GM18498 (cell line): ENCODE measurements around the gene STK32B.
"Not testable (repeated sequence)": the region's sequence is repeated elsewhere in the genome, so short reads cannot be mapped to it uniquely, and the experiment has no call there.

Source experiments
- ATAC-seq: cut with Tn5 transposase; IDR thresholded peaks from one replicate; pipeline ENCODE4 v1.9.1; 2021; ENCODE audit warnings: mild to moderate bottlenecking, moderate library complexity; ENCODE audit not compliant: unreplicated experiment

The STK32B gene

DNA sequence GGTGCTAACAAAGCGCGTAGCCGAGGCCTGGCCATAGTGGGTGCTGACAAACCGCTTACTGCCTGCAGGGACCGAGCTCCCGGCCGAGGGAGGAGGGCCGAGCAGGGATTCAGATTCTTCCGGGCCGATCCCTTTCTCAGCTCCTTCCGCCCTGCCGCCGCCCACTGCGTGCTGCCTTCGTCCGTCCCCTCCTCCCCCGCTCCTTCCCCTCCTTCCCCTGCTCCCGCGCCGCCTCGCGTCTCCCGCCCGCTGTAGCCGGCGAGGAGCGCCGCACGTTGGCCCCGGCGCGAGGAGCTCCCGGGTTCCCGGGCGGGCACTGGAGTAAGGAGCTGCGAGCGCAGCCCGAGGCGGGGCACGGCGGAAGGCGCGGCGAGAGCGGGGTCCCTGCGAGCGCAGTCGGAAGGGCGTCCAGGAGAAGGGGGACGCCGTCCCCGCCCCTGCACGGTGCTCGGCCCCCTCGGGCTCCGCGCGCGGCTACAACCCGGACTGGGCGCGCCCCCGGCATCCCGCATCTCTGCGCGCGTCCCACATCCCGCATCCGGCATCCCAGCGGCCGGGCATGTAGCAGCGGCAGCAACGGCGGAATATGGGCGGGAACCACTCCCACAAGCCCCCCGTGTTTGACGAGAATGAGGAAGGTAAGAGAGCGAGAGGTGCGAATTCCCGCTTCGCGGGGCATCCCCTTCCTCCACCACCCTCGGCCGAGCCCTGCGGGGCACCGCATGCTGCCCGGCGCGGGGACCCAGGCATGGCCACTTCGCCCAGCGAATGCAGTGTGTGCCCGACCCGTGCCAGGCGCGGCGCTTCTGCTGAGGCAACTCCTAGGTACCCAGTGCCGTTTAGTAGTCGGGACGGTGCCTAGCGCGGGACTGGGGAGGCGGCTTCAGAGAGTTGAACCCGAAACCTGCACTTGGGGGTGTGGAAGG is at the start of gene STK32B:
Gene STK32B (plus strand): TSS at position 203 of the 926 bp plus-strand sequence.
- ATAC-seq = peak; percentile 57

DNA sequence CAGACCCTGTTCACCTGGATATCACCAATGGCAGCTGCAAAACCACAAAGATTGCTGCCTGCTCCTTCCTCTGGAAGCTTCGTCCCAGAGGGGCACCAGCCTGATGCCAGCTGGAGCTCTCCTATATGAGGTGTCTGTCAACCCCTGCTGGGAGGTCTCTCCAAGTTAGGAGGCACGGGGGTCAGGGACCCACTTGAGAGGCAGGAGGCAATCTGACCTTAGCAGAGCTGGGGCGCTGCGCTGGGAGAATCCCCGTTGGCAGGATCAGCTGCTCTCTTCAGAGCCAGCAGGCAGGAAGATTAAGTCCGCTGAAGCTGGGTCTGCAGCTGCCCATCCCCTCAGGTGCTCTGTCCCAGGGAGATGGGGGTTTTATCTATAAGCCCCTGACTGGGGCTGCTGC is 49.6 kb upstream of the STK32B start:
- not testable (repeated sequence) for ATAC-seq

DNA sequence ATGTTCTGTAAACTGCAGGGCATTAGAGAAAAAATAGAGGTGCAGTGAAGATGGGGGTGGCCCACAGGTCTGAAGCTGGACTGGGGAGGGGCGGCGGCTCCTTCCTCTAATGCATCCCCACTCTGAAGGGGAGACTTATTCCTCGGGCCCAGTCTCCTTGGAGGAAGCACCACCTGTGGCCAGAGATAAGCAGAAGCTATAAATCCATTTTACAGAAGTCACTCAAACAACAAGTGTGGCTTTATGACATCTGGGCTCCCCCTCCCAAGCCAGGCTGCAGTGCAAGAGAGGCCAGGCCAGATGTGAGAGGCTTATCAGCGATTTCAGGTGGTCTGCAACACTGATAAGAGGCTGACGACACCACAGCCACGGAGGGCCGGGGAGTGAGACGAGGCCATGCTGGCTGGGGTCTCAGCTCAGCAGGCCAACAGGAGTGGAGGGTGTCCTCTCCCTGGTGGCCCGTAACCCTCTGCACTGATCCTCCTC is 47.9 kb upstream of the STK32B start:
- ATAC-seq = no peak

DNA sequence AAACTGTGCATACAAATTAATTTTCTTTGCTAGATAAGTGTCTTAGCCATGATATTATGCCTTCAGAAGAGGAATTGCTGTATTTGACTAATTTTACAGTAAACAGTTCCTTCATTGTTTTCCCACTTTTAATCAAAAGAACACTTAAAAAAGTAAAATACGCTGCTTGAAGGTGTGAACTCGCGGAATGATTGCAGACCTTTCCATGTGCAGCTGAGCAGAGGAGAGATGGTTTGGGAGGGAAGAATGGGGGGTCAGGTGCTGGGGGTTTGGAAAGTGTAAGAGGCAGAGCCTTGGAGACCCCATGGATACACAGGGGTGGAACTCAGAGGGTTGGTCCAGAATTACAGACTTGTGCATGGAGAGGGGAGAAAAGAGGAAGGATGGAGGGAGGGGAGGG is 47.4 kb upstream of the STK32B start:
- ATAC-seq = no peak

DNA sequence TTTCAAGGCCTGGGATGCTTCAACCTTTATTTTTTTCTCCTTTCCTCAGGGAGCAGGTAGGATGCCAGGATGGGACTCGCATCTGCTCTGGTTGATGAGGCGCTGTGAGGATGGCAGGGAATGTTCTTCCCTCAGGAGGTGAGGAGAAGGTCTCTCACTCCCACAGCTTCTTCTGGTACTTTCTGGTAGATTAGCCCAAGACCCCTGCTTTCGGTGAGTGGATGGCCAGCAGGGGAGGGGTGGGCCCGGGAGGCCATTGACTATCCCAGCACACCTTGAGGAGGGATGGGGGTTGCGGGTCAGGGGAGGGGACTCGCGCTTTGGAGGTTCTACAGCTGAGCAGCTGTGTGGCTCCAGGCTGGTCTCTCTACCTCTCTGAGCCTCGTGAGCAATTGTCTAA is 46.8 kb upstream of the STK32B start:
- ATAC-seq = no peak

DNA sequence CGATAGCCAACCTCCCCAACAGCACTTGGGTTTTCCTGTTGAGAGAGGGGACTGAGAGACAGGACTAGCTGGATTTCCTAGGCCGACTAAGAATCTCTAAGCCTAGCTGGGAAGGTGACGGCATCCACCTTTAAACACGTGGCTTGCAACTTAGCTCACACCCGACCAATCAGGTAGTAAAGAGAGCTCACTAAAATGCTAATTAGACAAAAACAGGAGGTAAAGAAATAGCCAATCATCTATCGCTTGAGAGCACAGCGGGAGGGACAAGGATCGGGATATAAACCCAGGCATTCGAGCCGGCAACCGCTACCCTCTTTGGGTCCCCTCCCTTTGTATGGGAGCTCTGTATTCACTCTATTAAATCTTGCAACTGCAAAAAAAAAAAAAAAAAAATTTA is 44.3 kb upstream of the STK32B start:
- ATAC-seq = not testable (repeated sequence)

DNA sequence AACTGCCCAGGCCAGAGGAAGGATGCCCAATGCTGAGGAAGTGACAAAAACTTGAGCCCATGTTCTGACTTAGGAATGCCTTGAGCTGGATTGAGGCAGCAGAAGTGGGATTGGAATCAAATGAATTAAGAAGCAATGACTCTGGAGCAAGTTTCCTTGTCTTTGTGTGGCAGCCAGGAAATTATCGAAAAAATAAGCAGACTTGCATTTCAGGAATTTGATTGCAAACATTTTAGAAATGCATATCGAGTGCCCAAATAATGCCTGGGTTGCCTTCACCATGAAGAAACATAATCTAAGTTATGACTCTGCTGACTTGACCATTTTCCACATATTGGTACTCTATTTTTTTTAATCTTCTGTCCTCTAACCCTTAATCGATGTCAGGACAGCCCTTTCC is 41.5 kb upstream of the STK32B start:
- no peak for ATAC-seq

DNA sequence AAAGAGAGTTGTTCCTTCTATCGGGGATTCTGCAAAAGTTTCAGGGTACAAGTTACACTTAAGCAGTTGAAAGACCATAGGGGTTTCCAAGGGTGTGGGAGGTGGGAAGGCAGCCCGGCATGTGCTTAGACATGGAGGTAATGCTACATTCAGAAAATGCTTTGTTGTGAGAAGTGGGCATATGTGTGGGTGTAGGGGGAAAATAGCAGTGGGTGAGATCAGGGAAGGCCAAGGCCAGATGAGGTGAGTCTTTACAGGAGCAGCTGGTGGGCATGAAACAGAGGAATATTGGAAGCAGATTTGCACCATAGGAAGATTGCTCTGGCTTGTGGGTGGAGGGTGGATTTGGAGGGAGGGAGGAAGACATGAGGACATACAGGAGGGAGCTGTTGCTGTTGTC is 40.3 kb upstream of the STK32B start:
- ATAC-seq = no peak

DNA sequence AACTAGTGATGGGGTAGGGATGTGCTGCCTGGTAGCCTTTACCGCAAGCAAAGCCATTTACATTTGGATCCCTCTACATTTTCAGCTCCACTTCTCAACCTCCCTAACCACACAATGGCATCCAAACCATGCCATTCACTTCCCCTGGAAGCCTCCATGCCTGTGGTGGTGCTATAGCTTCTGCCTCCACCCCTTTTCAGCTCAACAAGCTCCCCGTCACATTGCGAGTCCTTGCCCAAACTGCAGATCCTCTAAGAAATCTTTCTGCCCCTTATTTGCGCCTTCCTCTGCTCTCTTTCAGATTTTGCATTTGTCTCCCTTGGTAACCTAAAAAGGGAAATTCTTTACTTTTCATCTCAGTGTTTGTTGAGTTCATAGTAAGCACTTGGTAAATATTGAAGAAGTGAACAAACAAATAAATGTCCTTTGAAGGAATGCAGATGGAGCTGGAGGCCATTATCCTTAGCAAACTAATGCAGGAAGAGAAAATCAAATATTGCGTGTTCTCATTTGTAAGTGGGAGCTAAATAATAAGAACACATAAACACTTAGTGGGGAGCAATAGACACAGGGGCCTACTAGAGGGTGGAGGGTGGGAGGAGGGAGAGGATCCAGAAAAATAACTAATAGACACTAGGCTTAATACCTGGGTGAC is 38.9 kb upstream of the STK32B start:
- ATAC-seq = no peak

DNA sequence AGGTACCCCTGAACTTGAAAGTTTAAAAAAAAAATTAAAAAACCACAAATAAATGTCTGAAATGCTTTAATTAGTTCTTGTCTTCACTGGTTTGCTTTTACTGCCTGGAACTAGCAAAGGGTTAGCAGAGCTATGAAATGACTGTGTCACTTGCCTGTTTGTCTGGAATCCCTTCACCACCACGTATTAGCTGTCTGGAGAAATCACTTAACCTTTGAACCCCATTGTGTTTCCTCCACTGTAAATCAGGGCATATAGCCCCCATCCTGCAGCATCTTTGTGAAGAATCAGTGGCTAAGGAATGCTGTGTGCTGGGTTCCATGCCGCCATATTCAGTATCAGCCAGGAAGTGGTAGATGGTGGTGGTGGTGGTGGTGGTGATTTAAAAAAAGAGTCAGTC is 38.3 kb upstream of the STK32B start:
- no peak for ATAC-seq

DNA sequence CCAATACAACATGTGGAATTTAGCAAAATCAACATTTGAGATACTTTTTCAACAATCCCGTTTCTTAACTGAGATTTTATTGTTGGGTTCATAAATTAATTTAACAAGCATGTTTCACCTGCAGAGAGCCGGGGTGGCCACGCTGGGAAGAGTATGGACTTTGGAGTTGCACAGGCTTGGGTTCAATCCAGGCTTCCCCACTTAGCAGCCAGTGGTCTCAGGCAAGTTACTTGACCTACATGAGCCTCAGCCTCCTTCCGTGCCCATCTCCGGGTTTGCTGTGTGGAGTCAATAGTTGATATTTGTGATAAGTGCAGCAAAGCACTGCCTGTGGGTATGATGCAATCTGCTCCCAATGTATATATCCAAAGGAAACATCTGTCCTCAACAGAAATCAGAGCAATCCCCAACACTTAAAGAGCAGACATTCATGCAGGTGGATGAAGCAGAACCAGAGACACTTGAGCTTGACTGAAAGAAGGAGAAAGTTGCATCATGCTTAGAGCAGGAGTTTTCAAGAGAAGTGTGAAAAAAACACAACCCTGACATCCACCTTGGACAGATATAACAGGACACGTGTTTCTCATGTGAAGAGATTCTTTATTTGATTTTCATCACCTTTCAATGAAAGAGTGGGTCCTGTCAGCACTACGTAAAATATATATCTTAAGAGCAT is 37.1 kb upstream of the STK32B start:
- ATAC-seq = no peak

DNA sequence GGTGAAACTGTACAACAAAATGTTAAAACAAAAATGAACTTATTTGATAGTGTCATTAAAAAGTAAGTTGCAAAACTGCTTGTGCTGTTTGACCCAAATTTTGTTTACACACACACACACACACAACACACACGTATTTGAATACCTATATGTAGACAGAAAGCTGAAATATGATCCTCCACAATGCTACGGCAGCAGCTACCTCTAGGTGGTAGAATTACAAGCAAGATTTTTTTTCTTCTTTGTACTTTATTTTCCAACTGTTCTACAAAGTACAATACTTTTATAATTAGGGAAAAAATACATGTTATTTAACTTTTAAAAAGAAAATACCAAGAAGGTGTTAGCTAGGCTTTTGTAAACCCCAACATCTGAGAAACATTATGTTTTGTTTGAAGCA is 33.2 kb upstream of the STK32B start:
- no peak for ATAC-seq

DNA sequence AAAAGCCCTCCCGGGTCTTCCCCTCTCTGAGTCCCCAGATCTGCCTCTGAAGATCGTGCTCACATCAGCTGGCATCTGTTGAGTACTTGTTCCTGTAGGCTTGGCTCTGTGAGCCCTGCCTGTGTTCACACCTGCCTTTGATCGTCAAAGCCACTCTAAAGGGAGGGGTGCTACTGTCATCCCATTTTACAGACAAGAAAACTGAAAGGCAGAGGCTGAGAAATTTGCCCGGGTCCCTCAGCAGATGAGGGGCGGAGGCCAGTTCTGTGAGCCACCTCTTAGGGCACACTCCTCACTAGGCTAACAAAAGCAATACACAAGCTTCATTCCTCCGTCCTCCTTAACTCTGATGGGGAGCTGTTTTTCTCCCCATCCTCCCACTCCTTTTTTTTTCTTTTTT is 32.7 kb upstream of the STK32B start:
- ATAC-seq = no peak

DNA sequence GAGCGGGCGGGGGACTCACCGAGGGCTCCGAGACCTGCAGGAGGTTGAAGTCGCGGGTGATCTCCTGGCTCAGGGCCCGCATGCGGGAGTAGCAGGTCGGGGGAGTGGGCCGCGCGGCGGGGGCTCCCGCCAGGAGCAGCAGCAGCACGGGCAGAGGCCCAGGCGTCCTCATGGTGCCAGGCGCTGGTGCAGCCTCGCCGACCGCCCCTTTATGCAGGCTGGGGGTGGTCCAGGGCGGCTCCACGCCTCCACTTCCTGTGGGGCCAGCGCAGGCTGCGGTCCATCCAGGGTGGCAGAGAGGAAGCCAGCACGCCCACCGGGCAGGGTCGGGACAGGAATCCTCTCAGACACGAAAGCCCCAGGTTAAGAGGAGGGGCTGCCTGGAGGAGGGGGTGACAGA is 32.0 kb upstream of the STK32B start, which contains the start of gene CYTL1:
Gene CYTL1 (minus strand): TSS at position 185 of the 400 bp plus-strand sequence. CDS start 13 bp downstream, at position 172.
- no peak for ATAC-seq

DNA sequence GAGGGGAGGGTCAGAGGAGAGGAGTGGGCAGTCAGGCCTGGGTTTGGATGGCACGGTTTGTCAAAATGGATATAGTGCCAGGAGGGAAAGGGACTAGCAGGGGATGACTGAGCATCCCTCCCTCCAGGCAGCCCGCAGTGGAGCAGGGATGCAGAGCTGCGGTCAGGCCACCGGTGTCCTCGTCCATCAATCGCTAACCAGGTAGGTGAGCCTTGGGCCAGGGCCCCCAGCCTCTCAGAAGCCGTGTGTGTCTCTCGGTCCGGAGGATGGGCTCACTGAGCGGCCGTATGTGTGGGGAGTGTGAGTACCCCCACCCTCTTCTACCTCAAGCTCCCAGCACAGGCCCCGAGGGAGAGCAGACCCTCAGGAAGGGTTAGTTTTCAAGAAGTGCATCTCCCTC is 31.5 kb upstream of the STK32B start:
- no peak for ATAC-seq

DNA sequence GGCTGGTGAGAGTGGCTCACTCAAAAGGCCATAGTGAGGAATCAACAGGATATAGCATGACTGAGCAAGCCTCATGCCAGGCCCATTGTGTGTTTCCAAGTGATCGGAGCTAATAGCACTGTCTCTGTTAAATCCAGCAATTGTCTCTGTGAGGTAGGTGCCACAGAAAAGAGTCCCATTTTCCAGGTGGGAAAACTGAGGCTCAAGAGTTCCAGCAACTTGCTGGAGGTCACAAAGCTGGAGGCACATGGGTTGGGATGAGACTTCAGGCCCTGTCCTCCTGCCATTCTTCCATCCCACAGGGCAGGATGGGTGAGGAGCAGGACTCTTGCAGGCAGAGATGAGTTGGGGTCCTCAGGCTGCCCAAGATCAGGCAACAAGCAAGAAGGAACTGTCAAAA is 30.9 kb upstream of the STK32B start:
- ATAC-seq = no peak

DNA sequence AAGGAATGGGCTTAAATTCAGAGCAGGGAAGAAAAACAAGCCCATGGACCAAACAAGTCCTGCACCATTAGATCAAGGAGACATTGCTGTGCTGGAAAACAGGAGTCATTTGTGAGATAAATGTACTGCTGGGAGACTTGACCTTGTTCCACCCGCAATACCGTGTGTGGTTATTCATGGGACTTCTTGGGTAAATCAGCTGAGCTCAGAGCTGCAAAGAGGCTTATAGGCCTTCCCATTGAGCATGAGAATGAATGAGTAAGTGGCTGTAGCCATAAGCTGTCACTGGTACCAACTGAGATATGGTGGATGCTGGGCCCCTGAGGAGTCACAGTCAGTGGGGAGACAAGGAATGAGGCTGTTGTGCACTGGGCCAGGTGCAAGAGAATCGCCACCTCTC is 29.7 kb upstream of the STK32B start:
- no peak for ATAC-seq

DNA sequence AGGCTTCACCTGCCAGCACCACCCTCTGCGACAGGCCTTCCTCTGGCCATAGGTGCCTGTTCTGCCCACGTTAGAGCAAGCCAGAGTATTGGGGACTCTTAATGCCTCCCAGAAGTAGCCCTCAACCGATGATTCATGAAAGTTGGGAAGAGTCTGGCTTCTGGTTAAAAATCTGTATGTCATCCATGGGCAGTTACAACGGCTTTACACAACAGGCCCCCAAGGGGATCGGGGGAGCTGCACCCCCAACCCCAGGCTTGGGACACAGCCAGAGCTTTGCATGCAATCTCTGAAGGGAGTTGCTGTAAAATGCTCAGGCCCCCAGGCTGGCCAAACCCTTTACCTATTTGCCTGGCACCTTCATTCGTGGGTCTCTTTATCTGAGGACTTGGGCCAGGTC is 26.6 kb upstream of the STK32B start:
- no peak for ATAC-seq

DNA sequence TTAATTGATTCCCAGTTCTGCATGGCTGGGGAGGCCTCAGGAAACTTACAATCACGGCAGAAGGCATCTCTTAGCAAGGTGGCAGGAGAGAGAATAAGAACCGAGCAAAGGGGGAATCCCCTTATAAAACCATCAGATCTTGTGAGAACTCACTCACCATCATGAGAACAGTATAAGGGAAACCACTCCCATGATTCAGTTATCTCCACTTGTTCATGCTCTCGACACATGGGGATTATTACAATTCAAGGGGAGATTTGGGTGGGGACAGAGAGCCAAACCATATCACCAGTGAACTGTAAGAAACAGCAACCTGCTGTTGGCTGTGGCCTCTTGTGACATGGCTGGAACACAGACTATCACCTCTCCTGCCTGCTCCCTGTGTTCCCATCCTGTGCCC is 24.9 kb upstream of the STK32B start:
- ATAC-seq = no peak

DNA sequence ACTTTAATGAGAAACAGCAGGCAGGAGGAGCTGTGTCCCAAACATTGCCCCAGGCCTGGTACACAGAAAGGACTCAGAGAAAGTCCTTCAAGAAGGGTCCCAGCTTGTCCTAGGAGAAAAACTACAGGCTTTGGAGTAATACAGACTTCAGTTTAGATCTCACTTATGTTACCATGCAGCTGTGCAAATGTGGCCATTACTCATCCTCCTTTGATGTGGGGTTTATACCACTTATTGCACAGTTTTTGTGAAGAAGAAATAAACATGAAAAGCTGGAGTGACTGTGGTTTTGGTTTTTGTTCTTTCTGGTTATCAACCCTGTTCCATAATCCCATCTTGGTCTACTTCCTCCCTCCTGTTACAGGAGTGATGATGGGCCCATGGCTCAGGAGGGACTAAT is 23.9 kb upstream of the STK32B start:
- no peak for ATAC-seq

DNA sequence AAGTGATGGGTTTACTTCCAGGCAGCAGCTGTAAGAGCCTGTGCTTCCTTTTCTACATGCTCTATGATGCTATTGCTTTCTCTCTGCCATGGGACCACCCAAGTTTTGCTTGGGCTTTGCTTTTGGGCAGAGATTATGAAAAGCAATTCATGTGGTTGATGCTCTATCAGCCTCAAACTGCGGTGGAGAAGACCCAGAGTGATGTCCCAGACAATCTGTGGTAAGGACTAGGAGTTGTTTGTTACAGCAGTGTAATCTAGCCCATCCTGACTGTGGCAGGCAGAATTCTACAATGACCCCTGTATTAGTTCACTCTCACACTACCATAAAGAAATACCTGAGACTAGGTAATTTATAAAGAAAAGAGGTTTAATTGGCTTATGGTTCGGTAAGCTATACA is 22.8 kb upstream of the STK32B start:
- ATAC-seq = no peak

DNA sequence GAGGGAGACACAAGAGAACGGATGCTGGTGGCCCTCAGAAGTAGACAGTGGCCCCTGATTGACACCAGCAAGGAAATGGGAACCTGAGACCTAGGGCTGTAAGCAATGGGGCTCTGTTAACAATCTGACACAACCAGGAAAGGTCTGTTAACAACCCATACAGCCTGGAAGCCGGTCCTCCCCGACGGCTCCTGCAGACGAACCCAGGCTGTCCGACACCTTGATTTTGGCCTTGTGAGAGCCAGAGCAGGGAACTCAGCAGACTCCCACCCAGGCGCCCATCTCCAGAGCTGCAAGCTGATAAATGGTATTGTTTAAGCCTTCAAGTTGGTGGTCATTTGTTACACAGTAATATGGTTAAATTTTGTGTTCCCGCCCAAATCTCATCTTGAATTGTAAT is 21.8 kb upstream of the STK32B start:
- no peak for ATAC-seq
